Measurements from ENCODE around the gene BCAP29.

BCAP29 gene

GRCh38 chr7:107642501-107642900 lies 62.5 kb downstream of the BCAP29 start:
- no peak for TF ChIP-seq CTCF (IDR thresholded peaks at IDR 0.05; ENCODE audit: control extremely low read depth, extremely low read depth, low read depth, missing control alignments)
- CTCF ChIA-PET = no interaction called here
- no peak for DNase-seq (ENCODE audit: extremely low spot score)
- POLR2A ChIA-PET = no interaction called here

- ChIA-PET POLR2A (no interaction called here), CTCF (no interaction called here)
- TF ChIP-seq CTCF (IDR thresholded peaks at IDR 0.05; ENCODE audit: control extremely low read depth, extremely low read depth, low read depth, missing control alignments) = no peak
- no peak for DNase-seq (ENCODE audit: extremely low spot score)
Measured at GRCh38 chr7:107643407-107643806, 63.4 kb downstream of the BCAP29 start.

GRCh38 chr7:107643938-107644308 lies 63.9 kb downstream of the BCAP29 start:
- CTCF ChIA-PET = no interaction called here
- TF ChIP-seq CTCF (IDR thresholded peaks at IDR 0.05; ENCODE audit: control extremely low read depth, extremely low read depth, low read depth, missing control alignments) = no peak
- POLR2A ChIA-PET = no interaction called here

GRCh38 chr7:107644309-107644974 lies 64.4 kb downstream of the BCAP29 start:
- POLR2A ChIA-PET = no interaction called here
- TF ChIP-seq CTCF (IDR thresholded peaks at IDR 0.05; ENCODE audit: control extremely low read depth, extremely low read depth, low read depth, missing control alignments) = no peak
- DNase-seq (ENCODE audit: extremely low spot score) = no peak
- CTCF ChIA-PET = interaction anchor here (1.1 to 1.2 kb wide), 2 partner anchors 14 to 82 kb away, joined by 3 to 4 read pairs; no protein-coding TSS in a partner anchor

More at GRCh38 chr7:107643938-107644308, 63.9 kb downstream of the BCAP29 start:
- DNase-seq (ENCODE audit: extremely low spot score) = no peak

- CTCF ChIA-PET = interaction anchor here (1.5 kb wide), 1 partner anchor 12 kb away, joined by 3 read pairs; no protein-coding TSS in a partner anchor
- DNase-seq (ENCODE audit: extremely low spot score) = no peak
- TF ChIP-seq CTCF (IDR thresholded peaks at IDR 0.05; ENCODE audit: control extremely low read depth, extremely low read depth, low read depth, missing control alignments) = no peak
- POLR2A ChIA-PET = no interaction called here
Measured at GRCh38 chr7:107652642-107653041, 72.6 kb downstream of the BCAP29 start.

- no peak for DNase-seq (ENCODE audit: extremely low spot score)
- CTCF ChIA-PET = interaction anchor here (0.9 kb wide), 1 partner anchor 14 kb away, joined by 4 read pairs; no protein-coding TSS in a partner anchor
- no peak for TF ChIP-seq CTCF (IDR thresholded peaks at IDR 0.05; ENCODE audit: control extremely low read depth, extremely low read depth, low read depth, missing control alignments)
- POLR2A ChIA-PET = no interaction called here
Measured at GRCh38 chr7:107658467-107658866, 78.4 kb downstream of the BCAP29 start.

Measured in GM10248 (cell line).